LNCAP (cell line): Measurements from ENCODE around the gene NFKBIL1.
A peak's percentile ranks its signal among the peaks of the same experiment; 100 is the strongest.

Experiments used
- CTCF ChIP-seq: fragments of 450-650 bp; IDR thresholded peaks from 2 replicates; pipeline ENCODE4 v1.5.1; 2017; ENCODE audit warnings: mild to moderate bottlenecking

The NFKBIL1 gene

GRCh38 chr6:31541059-31541657 lies 6.2 kb upstream of the NFKBIL1 start:
- no peak for TF ChIP-seq CTCF

DNA sequence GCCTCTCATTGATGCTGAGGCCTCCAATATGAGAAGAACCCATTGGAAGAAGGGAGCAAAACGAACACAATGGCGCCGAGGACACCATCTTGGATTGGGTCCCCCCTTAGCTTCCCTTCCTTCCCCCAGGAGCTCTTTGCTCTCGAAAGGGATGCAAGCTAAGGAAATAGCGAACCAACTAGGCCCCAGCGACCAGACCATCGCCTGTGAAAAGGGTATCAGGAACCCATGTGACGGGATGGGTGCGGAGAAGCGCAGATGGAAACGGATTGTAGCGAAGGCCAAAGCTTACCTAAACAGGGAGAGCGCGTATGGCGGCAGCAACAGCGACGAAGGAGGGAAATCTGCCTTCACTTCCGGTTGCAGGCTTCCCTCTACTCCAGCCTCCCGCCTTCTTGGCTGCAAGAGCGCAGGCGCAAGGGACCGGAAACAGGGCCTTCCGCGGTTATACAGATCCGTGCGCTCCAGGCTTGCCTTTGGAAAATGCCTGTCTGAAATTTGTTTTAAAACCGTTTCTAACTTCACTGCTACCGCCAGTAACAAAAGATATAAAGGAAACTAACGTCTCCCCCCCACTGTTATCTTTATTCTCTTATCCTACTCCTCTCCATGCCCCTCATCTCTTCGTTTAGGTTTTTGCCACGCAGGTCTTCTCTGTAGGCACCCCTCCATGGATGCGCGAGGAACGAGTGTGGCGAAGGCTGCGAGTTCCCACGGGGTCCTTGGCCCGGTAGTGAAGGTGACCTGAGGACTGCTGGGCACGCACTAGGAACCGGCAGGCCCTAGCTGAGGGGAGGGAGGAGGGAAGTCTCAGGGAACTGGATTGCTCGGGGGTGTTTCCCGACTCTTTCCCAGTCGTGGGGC lies 5.5 kb upstream of the NFKBIL1 start, which contains the start of gene DDX39B:
Gene DDX39B, minus strand, starts transcription at position 346 of the 864 bp plus-strand sequence. CDS start 1,471 bp downstream, outside the sequence.
- TF ChIP-seq CTCF: no peak

DNA sequence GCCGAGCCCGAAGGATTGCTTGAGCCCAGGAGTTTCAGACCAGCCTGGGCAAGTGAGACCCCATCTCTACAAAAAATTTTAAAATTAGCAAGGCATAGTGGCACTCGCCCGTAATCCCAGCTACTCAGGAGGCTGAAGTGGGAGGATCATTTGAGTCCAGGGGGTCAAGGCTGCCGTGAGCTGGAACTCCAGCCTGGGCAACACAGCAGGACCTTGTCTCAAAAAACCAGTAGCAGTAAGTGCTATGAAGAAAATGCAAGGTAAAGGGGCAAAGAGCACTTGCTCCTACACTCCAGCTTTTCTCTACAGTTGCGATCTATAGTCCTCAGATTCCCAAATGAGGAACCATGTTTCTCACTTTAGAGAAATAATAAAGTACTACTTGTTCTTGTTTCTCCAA lies 3.8 kb upstream of the NFKBIL1 start:
- no peak for TF ChIP-seq CTCF

GRCh38 chr6:31544676-31545075 lies 2.7 kb upstream of the NFKBIL1 start:
- no peak for TF ChIP-seq CTCF

- no peak for TF ChIP-seq CTCF
Observed at GRCh38 chr6:31545291-31545690, 2.1 kb upstream of the NFKBIL1 start.

GRCh38 chr6:31546339-31546957 lies 960 bp upstream of the NFKBIL1 start, which contains the start of gene ATP6V1G2:
Gene ATP6V1G2, minus strand, starts transcription at chr6:31546608. Its CDS starts 49 bp downstream, at chr6:31546559.
- TF ChIP-seq CTCF: peak; percentile 94

- no peak for TF ChIP-seq CTCF
Observed at GRCh38 chr6:31547727-31548543, 527 bp downstream of the NFKBIL1 start.
